H1 (cell line): ENCODE results near the gene SH2B2. TPM values are rescaled to one million over a fixed set of nuclear protein-coding genes. Genes with fewer than 3 reads are reported as not detected.

Source experiments
- CTCF ChIA-PET: fragments of 300-600 bp; sonication (Branson Sonifier 250); formaldehyde crosslinking; loops from one replicate; lab custom pipeline; 2021; ENCODE audit not compliant: partially characterized antibody; lab: Charles Lee
- POLR2A ChIA-PET: fragments of 300-600 bp; sonication (Branson Sonifier 250); formaldehyde crosslinking; loops from one replicate; lab custom pipeline; 2021; ENCODE audit warnings: inconsistent platforms; ENCODE audit not compliant: partially characterized antibody; lab: Charles Lee
- DNase-seq, 2 experiments: peaks; one replicate each; pipeline versions ENCODE4 v3.0.0 to v3.0.0-alpha.2; 2010 to 2022; ENCODE audit warnings: low spot score in 2 of 2, low read depth in 1 of 2, mixed read lengths in 1 of 2
- FAIRE-seq: peaks from 2 replicates; lab custom pipeline; 2011; peaks lifted over from hg19 to GRCh38; lab: Jason Lieb, UNC
- H2AFZ ChIP-seq: 2 replicates; pipeline ENCODE4 v1.8.1; 2012; ENCODE audit warnings: low read length, inconsistent platforms
- H2AK5ac ChIP-seq: 2 replicates; pipeline ENCODE4 v1.6.1; 2013; ENCODE audit warnings: low read depth, low read length
- H2BK120ac ChIP-seq: replicated peaks from 2 replicates; pipeline ENCODE3; 2013; ENCODE audit warnings: low read depth, low read length, inconsistent platforms
- H2BK12ac ChIP-seq: 2 replicates; pipeline ENCODE4 v1.6.1; 2013; ENCODE audit warnings: low read depth, low read length
- H2BK15ac ChIP-seq: 2 replicates; pipeline ENCODE4 v1.6.1; 2013; ENCODE audit warnings: low read length
- H2BK20ac ChIP-seq: 2 replicates; pipeline ENCODE4 v1.6.1; 2013; ENCODE audit warnings: low read length
- H2BK5ac ChIP-seq: 2 replicates; pipeline ENCODE4 v1.6.1; 2013; ENCODE audit warnings: low read depth, low read length
- H3K14ac ChIP-seq: 2 replicates; pipeline ENCODE4 v1.6.1; 2013; ENCODE audit warnings: inconsistent platforms; ENCODE audit not compliant: insufficient read length
- H3K18ac ChIP-seq: 2 replicates; pipeline ENCODE4 v1.6.1; 2013; ENCODE audit warnings: low read length; ENCODE audit errors: extremely low read depth
- H3K23ac ChIP-seq: 2 replicates; pipeline ENCODE4 v1.6.1; 2013; ENCODE audit warnings: inconsistent platforms; ENCODE audit not compliant: insufficient read length
- H3K23me2 ChIP-seq: 2 replicates; pipeline ENCODE4 v1.6.1; 2013; ENCODE audit warnings: low read depth, low read length
- H3K27ac ChIP-seq: 2 replicates; pipeline ENCODE4 v1.6.1; 2011; ENCODE audit warnings: low read depth, low read length, inconsistent platforms
- H3K27me3 ChIP-seq, 4 experiments: replicated peaks in 1 of 4; 1 replicate in 1 of 4; 2 replicates in 3 of 4; pipeline versions ENCODE4 v1.6.1 to v1.8.1; 2011 to 2013; ENCODE audit warnings: low read length in 3 of 4, mild to moderate bottlenecking in 3 of 4, inconsistent platforms in 2 of 4, mixed read lengths in 2 of 4, moderate library complexity in 1 of 4; ENCODE audit not compliant: control insufficient read depth in 3 of 4, insufficient read depth in 3 of 4; ENCODE audit errors: extremely low read depth in 1 of 4
- H3K36me3 ChIP-seq, 4 experiments: 2 replicates each; pipeline versions ENCODE4 v1.6.1 to v1.8.1; 2011 to 2013; ENCODE audit warnings: mild to moderate bottlenecking in 4 of 4, low read length in 3 of 4, moderate library complexity in 2 of 4, control low read depth in 1 of 4, inconsistent platforms in 1 of 4; ENCODE audit not compliant: insufficient read depth in 4 of 4, control insufficient read depth in 2 of 4
- H3K4ac ChIP-seq: replicated peaks from 2 replicates; pipeline ENCODE3; 2013; ENCODE audit warnings: low read length, low read depth, mixed read lengths, inconsistent platforms; ENCODE audit not compliant: insufficient read length
- H3K4me1 ChIP-seq, 4 experiments: replicated peaks in 1 of 4; 1 replicate in 1 of 4; 2 replicates in 3 of 4; pipeline versions ENCODE4 v1.6.1 to v1.8.1; 2011 to 2013; ENCODE audit warnings: low read length in 3 of 4, inconsistent platforms in 2 of 4, mixed read lengths in 1 of 4; ENCODE audit not compliant: insufficient read depth in 4 of 4, control insufficient read depth in 3 of 4
- H3K4me2 ChIP-seq, 2 experiments: 2 replicates each; pipeline versions ENCODE4 v1.6.1 to v1.8.1; 2011 to 2013; ENCODE audit warnings: low read depth in 2 of 2, low read length in 2 of 2, control low read depth in 1 of 2, inconsistent platforms in 1 of 2, mild to moderate bottlenecking in 1 of 2; ENCODE audit not compliant: insufficient read depth in 1 of 2
- H3K4me3 ChIP-seq, 4 experiments: fragments of 200-600, 300-600 bp in 1 of 4; sonication (generic), shearing (Covaris generic), sonication (Bioruptor Twin) in 1 of 4; 2 replicates each; pipeline versions ENCODE4 v1.5.1 to v1.8.1; 2011 to 2016; ENCODE audit warnings: low read length in 4 of 4, low read depth in 3 of 4, control low read depth in 2 of 4, inconsistent platforms in 2 of 4, mild to moderate bottlenecking in 2 of 4, mixed read lengths in 1 of 4, moderate library complexity in 1 of 4; ENCODE audit not compliant: insufficient read depth in 2 of 4; ENCODE audit errors: extremely low read depth in 1 of 4
- H3K56ac ChIP-seq: replicated peaks from 2 replicates; pipeline ENCODE3; 2013; ENCODE audit warnings: low read depth, mild to moderate bottlenecking, mixed read lengths, low read length, inconsistent platforms; ENCODE audit not compliant: insufficient read length
- H3K79me1 ChIP-seq: 2 replicates; pipeline ENCODE4 v1.6.1; 2013; ENCODE audit warnings: low read depth, low read length, control low read depth
- H3K79me2 ChIP-seq, 2 experiments: 2 replicates each; pipeline versions ENCODE4 v1.6.1 to v1.8.1; 2012 to 2013; ENCODE audit warnings: low read length in 2 of 2, mild to moderate bottlenecking in 2 of 2, inconsistent platforms in 1 of 2; ENCODE audit not compliant: insufficient read depth in 2 of 2, control insufficient read depth in 1 of 2
- H3K9ac ChIP-seq, 4 experiments: replicated peaks in 1 of 4; 1 replicate in 1 of 4; 2 replicates in 3 of 4; pipeline versions ENCODE4 v1.6.1 to v1.8.1; 2011 to 2013; ENCODE audit warnings: low read depth in 3 of 4, low read length in 3 of 4, control low read depth in 2 of 4, mild to moderate bottlenecking in 2 of 4, moderate library complexity in 2 of 4, inconsistent platforms in 1 of 4; ENCODE audit errors: extremely low read depth in 1 of 4
- H3K9me3 ChIP-seq, 2 experiments: 2 replicates each; pipeline versions ENCODE4 v1.6.1 to v1.8.1; 2012 to 2013; ENCODE audit warnings: mild to moderate bottlenecking in 2 of 2, moderate library complexity in 2 of 2, control low read depth in 1 of 2, inconsistent platforms in 1 of 2, low read depth in 1 of 2, low read length in 1 of 2, mixed read lengths in 1 of 2; ENCODE audit not compliant: insufficient read depth in 2 of 2
- H4K20me1 ChIP-seq, 2 experiments: replicated peaks in 1 of 2; 2 replicates each; pipeline versions ENCODE3 to v1.8.1; 2011 to 2013; ENCODE audit warnings: inconsistent platforms in 2 of 2, low read length in 2 of 2, mild to moderate bottlenecking in 1 of 2; ENCODE audit not compliant: insufficient read depth in 2 of 2, control insufficient read depth in 1 of 2
- H4K5ac ChIP-seq: 2 replicates; pipeline ENCODE4 v1.6.1; 2013; ENCODE audit warnings: low read length, low read depth, mixed read lengths, inconsistent platforms; ENCODE audit not compliant: insufficient read length
- H4K8ac ChIP-seq: 2 replicates; pipeline ENCODE4 v1.8.0; 2013; ENCODE audit warnings: mild to moderate bottlenecking, moderate library complexity, low read length, inconsistent platforms; ENCODE audit not compliant: insufficient read depth; ENCODE audit errors: extremely low read depth
- H4K91ac ChIP-seq: replicated peaks from 2 replicates; pipeline ENCODE3; 2013; ENCODE audit warnings: low read length, mixed read lengths, inconsistent platforms; ENCODE audit not compliant: insufficient read length
- ATF3 ChIP-seq: IDR thresholded peaks from 2 replicates; pipeline ENCODE4 v1.6.1; 2011; ENCODE audit warnings: low read depth, mild to moderate bottlenecking, low read length; ENCODE audit not compliant: insufficient read depth
- BRCA1 ChIP-seq: IDR thresholded peaks from 2 replicates; pipeline ENCODE4 v1.6.1; 2012; ENCODE audit warnings: low read depth, low read length, improper control_type of control experiment
- CBX5 ChIP-seq: fragments of 300-800, 300-1000 bp; sonication (generic); IDR thresholded peaks from 2 replicates; pipeline ENCODE4 v1.7.1; 2016; ENCODE audit warnings: antibody characterized with exemption, low read length, low read depth
- CEBPB ChIP-seq: IDR thresholded peaks from 2 replicates; pipeline ENCODE4 v1.6.1; 2012; ENCODE audit warnings: low read depth, low read length
- MAFK ChIP-seq: IDR thresholded peaks from 2 replicates; pipeline ENCODE4 v1.6.1; 2012; ENCODE audit warnings: low read depth, mild to moderate bottlenecking, improper control_type of control experiment, low read length
- SAP30 ChIP-seq: fragments of 300-600 bp; sonication (generic); IDR thresholded peaks from 2 replicates; pipeline ENCODE4 v1.7.1; 2012; ENCODE audit warnings: low read length, moderate library complexity, mild to moderate bottlenecking, inconsistent platforms; ENCODE audit not compliant: insufficient read depth, insufficient replicate concordance
- SIN3A ChIP-seq, 2 experiments: IDR thresholded peaks in 1 of 2; conservative IDR thresholded peaks in 1 of 2; 2 replicates each; pipeline ENCODE4 v1.6.1; 2011 to 2012; ENCODE audit warnings: low read length in 2 of 2, improper control_type of control experiment in 1 of 2, low read depth in 1 of 2, mild to moderate bottlenecking in 1 of 2
- SIX5 ChIP-seq: IDR thresholded peaks from 2 replicates; pipeline ENCODE4 v1.6.1; 2011; ENCODE audit warnings: mild to moderate bottlenecking, low read depth, low read length
- SRF ChIP-seq: IDR thresholded peaks from 2 replicates; pipeline ENCODE4 v1.6.1; 2011; ENCODE audit warnings: mild to moderate bottlenecking, low read depth, low read length, moderate library complexity
- TAF1 ChIP-seq: IDR thresholded peaks from 2 replicates; pipeline ENCODE4 v1.6.1; 2011; ENCODE audit warnings: mild to moderate bottlenecking, low read depth, low read length
- TCF12 ChIP-seq: IDR thresholded peaks from 2 replicates; pipeline ENCODE4 v1.6.1; 2011; ENCODE audit warnings: low read depth, mild to moderate bottlenecking, low read length
- ZNF274 ChIP-seq: IDR thresholded peaks from 2 replicates; pipeline ENCODE4 v1.7.0; 2012; ENCODE audit warnings: low read length, borderline replicate concordance; ENCODE audit errors: extremely low read depth
- WGBS, 2 experiments: shearing (Covaris generic) in 1 of 2; methylation state at CpG; one replicate each; pipeline versions ENCODE4 v1.1.6 to v1.1.7; 2013 to 2015; ENCODE audit warnings: low lambda C conversion rate in 2 of 2, mixed read lengths in 2 of 2, inconsistent platforms in 1 of 2, low coverage in 1 of 2, missing lambda C conversion rate in 1 of 2; ENCODE audit not compliant: insufficient replicate concordance in 2 of 2, insufficient coverage in 1 of 2, insufficient read length in 1 of 2; ENCODE audit errors: extremely low coverage in 1 of 2, missing lambda C conversion rate in 1 of 2; 5-methylcytosine and 5-hydroxymethylcytosine counted together
- polyA plus RNA-seq, 7 experiments: library from polyadenylated mRNA; depleted of rRNA in 3 of 7; stranded (reverse) in 5 of 7; unstranded in 2 of 7; fragments of >200 nt in 5 of 7; fragments of 200-250 nt in 2 of 7; gene quantifications; 1 replicate in 5 of 7; 2 replicates in 1 of 7; 4 replicates in 1 of 7; pipeline versions ENCODE4 v1.2.1 to v1.2.3, GENCODE V29; 2011 to 2013; ENCODE audit warnings: missing spikeins in 2 of 7, mixed read lengths in 2 of 7
- total RNA-seq: library from RNA; stranded (reverse); fragmentation: NEBNext Ultra II Directional; extraction: Animal tissue kit (Norgen Biotek cat#: 25700); gene quantifications from 2 replicates; pipeline ENCODE4 v1.2.1, GENCODE V29; 2021

Gene SH2B2
- total and polyA plus RNA-seq, 2 of the 8 experiments (the other 6 are each of a cell fraction or from before 2014, with no cell fraction given), result 11.5 to 18.7 TPM

GRCh38 chr7:102305414-102306268, 19.0 kb downstream of the SH2B2 start:
- H4K91ac ChIP-seq, result no peak overlapping the region
- no peak overlapping the region for H3K4ac ChIP-seq
- no peak overlapping the region for H3K14ac ChIP-seq
- no peak overlapping the region for H2BK120ac ChIP-seq
- H3K27ac ChIP-seq, result no peak overlapping the region
- no peak overlapping the region for H2BK5ac ChIP-seq
- peaks cover 0 to 5% (median under 1%) of the 10 kb centered on the region in 4 experiments; a peak in 2 of 8 replicates for H3K36me3 ChIP-seq
- H3K4me1 ChIP-seq, result peaks cover 5 to 18% (median 11%) of the 10 kb centered on the region in 4 experiments
- no peaks in the 10 kb centered on the region for H3K79me1 ChIP-seq
- no peak overlapping the region for H4K5ac ChIP-seq
- 89% methylated on average over 16 of the region's 17 CpGs; no CpG with 5 or more reads in 1 of the 2 experiments for WGBS, 2 experiments
- H4K8ac ChIP-seq, result no peak overlapping the region
- no peak overlapping the region for H2BK20ac ChIP-seq
- H3K18ac ChIP-seq, result no peak overlapping the region
- no peak overlapping the region for H3K23ac ChIP-seq
- no peak for DNase-seq
- H3K27me3 ChIP-seq, result peaks cover 0 to 2% (median 0%) of the 10 kb centered on the region in 4 experiments; a peak in 2 of 7 replicates
- no peak overlapping the region for H2BK12ac ChIP-seq
- H3K4me2 ChIP-seq, result no peak overlapping the region
- no peaks in the 10 kb centered on the region for H3K9me3 ChIP-seq
- no peak overlapping the region for H3K4me3 ChIP-seq
- no peaks in the 10 kb centered on the region; a peak in 1 of 4 replicates for H3K79me2 ChIP-seq
- no peak overlapping the region for H2BK15ac ChIP-seq
- H3K23me2 ChIP-seq, result peaks cover 2% of the 10 kb centered on the region; the same call in 1 of the 2 replicates
- H3K56ac ChIP-seq, result no peak overlapping the region
- POLR2A ChIA-PET, result no interaction called here
- H2AK5ac ChIP-seq, result no peak overlapping the region
- CTCF ChIA-PET, result interaction anchor here (0.6 to 12.9 kb wide), 9 partner anchors 10 to 127 kb away, joined by 3 to 134 read pairs (median 3); no protein-coding TSS in a partner anchor
- no peak overlapping the region for H2AFZ ChIP-seq
- FAIRE-seq, result no peak
- peaks cover 4 to 5% of the 10 kb centered on the region in 2 experiments for H4K20me1 ChIP-seq
- H3K9ac ChIP-seq, result no peak overlapping the region
- TF ChIP-seq SRF (no peak), ATF3 (no peak), TCF12 (no peak), SIN3A (conservative IDR thresholded peaks at IDR 0.05 in 1 of 2, IDR thresholded peaks at IDR 0.05 in 1 of 2; ENCODE audit: low read depth in 1 of 2, low read length in 2 of 2) (no peak), ZNF274 (no peak), BRCA1 (no peak), MAFK (no peak), SAP30 (no peak), SIX5 (no peak), TAF1 (no peak), CBX5 (no peak), CEBPB (no peak)
